Measurements from ENCODE around the gene ZFAND4. TPM values are rescaled to one million over a fixed set of nuclear protein-coding genes. Genes with fewer than 3 reads are reported as not detected.

The ZFAND4 gene
- total RNA-seq, 3 donors from 2014 or later: 15.2 to 42.1 (median 29.8) TPM

- Histone ChIP-seq H3K27ac (no peak overlapping the region), H3K9me3 (no peaks in the 10 kb centered on the region), H3K4me1 (no peaks in the 10 kb centered on the region), H3K36me3 (no peaks in the 10 kb centered on the region), H3K4me3 (no peak overlapping the region), H3K27me3 (no peaks in the 10 kb centered on the region)
- DNase-seq (ENCODE audit: low spot score in 2 of 2): no peak
- intact Hi-C loops (cut with DNase I; ENCODE audit: low total_unique reads): no loop called here
- TF ChIP-seq CTCF (IDR thresholded peaks at IDR 0.05) (no peak), POLR2A (IDR thresholded peaks at IDR 0.05) (no peak), POLR2AphosphoS5 (IDR thresholded peaks at IDR 0.05) (no peak)
Observed at GRCh38 chr10:45581582-45582385, 90.8 kb downstream of the ZFAND4 start.

DNA sequence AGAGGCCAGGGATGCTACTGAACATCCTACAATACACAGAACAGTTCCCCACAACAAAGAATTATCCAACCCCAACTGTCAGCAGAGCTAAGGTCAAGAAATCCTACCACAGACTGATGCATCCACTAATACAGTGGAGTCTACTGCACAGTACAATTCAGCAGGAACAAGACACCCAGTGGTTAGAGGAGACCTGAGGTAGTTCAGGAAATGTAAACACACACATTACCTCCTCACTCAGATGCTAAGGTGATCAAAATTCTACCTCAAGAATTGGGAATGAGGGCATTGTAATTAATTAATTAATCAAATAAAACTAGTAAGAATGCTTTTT is 91.4 kb downstream of the ZFAND4 start:
- intact Hi-C loops (cut with DNase I; ENCODE audit: low total_unique reads): no loop called here
- Histone ChIP-seq H3K9me3 (no peaks in the 10 kb centered on the region), H3K27me3 (no peaks in the 10 kb centered on the region), H3K4me3 (peak overlapping the region in 2 of 3 donors; percentile 10 to 50), H3K27ac (peak overlapping the region; percentile 63 to 71), H3K36me3 (no peaks in the 10 kb centered on the region), H3K4me1 (no peaks in the 10 kb centered on the region)
- TF ChIP-seq POLR2AphosphoS5 (IDR thresholded peaks at IDR 0.05) (no peak), POLR2A (IDR thresholded peaks at IDR 0.05) (no peak), CTCF (IDR thresholded peaks at IDR 0.05) (no peak)
- DNase-seq (ENCODE audit: low spot score in 2 of 2): no peak

DNA sequence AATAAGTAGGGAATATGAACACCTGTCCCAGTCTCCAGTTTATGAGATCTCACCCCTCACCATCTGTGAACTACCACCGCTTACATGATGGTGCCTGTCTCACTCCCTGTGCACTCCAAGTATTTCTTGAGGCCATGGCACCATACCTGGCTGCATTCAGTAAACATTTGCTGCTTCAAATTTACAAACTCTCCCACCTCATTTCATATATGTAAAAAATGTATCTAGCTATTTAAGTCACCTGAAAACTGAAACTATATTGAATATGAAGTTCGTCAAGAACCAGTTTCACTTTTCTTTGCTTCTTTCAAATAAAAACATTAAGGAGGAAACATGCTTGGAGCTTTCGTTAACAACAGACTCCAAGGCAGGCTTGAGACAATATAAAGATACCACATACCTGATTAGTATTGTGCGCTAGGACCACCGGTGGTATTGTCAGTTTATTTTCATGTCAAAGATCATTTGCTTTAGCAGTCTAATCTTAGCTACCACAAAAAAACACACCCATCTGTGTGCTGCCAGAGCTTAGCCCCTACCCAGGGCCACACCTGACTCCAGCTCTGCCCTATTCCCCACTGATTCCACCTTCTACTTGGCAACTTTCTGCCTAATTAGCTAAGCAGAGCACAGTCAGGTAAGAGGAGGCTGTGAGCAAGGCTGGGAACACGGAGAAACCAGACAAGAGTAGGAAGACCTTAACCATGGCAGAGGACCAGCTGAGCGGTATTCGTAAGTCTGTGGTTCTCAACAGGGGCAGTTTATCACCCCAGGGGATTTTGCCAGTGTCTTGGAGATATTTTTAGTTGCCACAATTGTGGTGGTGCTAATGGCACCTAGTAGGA is 92.0 kb downstream of the ZFAND4 start:
- H3K4me1 ChIP-seq: no peaks in the 10 kb centered on the region
- peak overlapping the region in 2 of 3 donors; percentile 10 to 50 for H3K4me3 ChIP-seq
- no peaks in the 10 kb centered on the region for H3K9me3 ChIP-seq
- TF ChIP-seq POLR2A (IDR thresholded peaks at IDR 0.05) (no peak), POLR2AphosphoS5 (IDR thresholded peaks at IDR 0.05) (no peak), CTCF (IDR thresholded peaks at IDR 0.05) (no peak)
- DNase-seq (ENCODE audit: low spot score in 2 of 2): no peak
- H3K27me3 ChIP-seq: no peaks in the 10 kb centered on the region
- H3K36me3 ChIP-seq: no peaks in the 10 kb centered on the region
- intact Hi-C loops (cut with DNase I; ENCODE audit: low total_unique reads): no loop called here
- peak overlapping the region; percentile 63 to 71 for H3K27ac ChIP-seq

DNA sequence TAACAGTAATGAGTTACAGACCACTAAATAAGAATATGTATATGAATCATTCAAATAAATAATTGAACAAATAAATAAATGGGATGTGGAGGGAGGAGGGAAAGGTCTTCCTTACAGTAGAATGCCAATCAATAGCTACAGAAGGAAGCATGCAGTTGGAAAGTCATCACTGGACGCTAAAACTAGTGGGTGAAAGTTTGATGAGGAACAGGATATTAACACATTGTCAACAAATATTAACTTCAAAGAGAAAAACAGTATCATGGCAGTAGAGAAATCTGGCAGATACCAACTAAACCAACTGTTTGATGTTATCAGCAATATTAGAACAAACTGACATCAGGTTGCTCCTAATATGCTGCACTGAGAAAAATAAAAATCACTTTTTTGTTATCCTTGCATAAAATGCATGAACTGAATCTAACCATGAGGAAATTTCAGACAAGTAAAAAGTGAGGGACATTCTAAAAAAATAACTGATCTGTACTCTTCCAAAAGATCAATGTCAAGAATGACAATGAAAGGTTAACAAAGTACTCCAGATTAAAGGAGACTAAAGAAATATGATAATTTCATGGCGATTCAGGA is 94.1 kb downstream of the ZFAND4 start:
- Histone ChIP-seq H3K27ac (no peak overlapping the region), H3K4me1 (no peaks in the 10 kb centered on the region), H3K4me3 (no peak overlapping the region), H3K27me3 (no peaks in the 10 kb centered on the region), H3K36me3 (no peaks in the 10 kb centered on the region), H3K9me3 (no peaks in the 10 kb centered on the region)
- intact Hi-C loops (cut with DNase I; ENCODE audit: low total_unique reads): no loop called here
- TF ChIP-seq POLR2AphosphoS5 (IDR thresholded peaks at IDR 0.05): no peak
- no peak for TF ChIP-seq POLR2A (IDR thresholded peaks at IDR 0.05)
- TF ChIP-seq CTCF (IDR thresholded peaks at IDR 0.05): no peak
- no peak for DNase-seq (ENCODE audit: low spot score in 2 of 2)
